Activated CD8-positive, alpha-beta memory T cell treated with anti-CD3 and anti-CD28 coated beads, Interleukin-2, amount 50 U/mL, for 4 hours (primary cell): ENCODE data around the gene KRTAP3-2.

Experiments
- DNase-seq: peaks from one replicate; pipeline ENCODE4 v3.0.0-alpha.2; 2020

KRTAP3-2 gene

DNA sequence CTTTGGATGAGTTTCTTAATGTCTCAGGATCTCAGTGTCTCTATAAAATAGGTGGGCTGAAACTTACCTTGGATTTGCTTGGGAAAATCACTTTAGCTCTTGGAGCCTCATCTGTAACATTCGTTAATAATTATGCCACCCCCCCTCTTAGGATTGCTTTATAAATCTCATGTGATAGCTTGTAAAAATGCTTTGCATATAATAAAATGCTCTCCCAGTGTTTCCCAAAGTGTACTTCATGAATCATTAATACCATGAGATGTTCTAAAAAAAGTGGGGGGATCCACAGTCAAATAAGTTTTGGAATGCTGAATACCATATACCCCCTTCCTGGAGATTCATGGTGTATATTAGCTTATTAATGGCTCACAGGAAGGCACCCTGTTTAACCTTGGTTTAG, 38.1 kb downstream of the KRTAP3-2 start:
- DNase-seq, result no peak

DNA sequence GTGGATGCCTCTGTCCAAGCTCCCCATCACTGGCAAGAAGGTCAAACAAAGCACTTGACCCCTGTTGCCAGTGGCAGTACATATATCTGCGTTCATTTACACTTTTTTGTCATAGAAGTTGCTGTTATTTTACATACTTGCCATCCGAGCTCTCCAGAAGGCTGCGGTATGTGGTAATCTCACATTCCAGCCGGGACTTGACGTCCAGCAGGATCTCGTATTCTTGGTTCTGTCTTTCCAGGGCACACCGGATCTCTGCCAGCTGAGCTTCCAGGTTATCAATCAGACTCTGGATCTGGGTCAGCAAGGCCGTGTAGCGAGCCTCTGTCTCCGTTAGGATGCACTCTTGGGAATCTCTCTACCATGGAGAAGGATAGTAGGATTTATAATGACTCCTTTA, 39.6 kb downstream of the KRTAP3-2 start:
- no peak for DNase-seq

DNA sequence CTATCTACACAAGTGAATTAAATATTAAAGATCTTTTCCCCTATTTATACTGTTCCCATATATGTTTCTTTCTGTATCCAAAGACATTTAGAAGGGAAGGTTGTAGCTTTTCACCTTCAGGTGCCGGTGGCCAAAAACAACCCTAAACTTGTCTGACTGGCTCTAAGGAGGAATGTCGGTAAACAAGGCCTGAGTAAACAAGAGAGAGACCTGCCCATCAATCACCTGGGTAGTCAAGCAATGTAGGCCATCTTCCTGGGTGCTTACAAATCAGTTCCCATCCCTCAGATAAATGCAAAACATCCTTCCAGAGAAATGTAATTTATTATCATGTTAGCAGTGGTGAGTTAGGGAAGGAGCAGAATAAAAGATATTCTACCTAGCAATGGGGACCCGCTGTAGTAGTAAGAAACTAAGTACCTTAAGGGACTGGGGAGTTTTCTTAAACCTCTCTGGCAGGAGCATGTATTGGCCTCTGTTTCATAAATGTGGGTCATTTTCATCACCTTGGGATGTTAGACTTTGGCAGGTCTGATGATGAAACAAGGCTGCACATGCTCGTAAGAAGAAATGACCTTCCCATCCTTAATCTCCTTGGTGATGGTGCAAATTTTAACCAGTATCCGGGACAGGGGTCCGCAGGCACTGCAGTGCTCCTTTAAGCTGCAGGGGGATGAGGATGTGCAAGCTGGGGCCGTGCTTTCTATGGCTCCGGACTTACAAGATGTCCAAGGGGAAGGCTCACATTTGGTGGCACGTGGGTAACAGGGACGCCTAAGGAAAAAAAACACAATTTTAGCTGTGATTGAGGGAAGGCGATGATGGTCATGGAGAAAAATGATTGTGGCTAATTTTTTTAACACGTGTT, 41.4 kb downstream of the KRTAP3-2 start:
- DNase-seq, result no peak

GRCh38 chr17:40956401-40957254, 43.1 kb downstream of the KRTAP3-2 start:
- no peak for DNase-seq

DNA sequence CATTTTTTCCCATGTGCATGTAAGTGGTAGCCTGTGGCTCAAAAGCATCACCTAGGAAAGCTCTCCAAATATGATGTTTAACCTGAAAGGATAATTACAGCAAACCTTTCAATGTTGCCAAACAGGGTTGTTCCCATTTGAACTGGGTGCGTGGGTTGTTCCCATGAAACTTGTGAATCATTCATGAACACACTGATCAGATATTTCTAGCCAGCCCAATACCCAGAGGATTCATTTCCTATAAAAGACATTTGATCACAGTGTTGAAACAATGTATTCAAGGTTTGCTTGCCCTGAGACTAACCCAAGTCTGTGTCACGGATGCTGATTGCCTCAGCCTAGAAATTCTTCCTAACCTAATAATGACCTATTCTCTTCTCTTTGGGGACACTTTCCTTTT, 45.8 kb downstream of the KRTAP3-2 start:
- DNase-seq, result no peak

DNA sequence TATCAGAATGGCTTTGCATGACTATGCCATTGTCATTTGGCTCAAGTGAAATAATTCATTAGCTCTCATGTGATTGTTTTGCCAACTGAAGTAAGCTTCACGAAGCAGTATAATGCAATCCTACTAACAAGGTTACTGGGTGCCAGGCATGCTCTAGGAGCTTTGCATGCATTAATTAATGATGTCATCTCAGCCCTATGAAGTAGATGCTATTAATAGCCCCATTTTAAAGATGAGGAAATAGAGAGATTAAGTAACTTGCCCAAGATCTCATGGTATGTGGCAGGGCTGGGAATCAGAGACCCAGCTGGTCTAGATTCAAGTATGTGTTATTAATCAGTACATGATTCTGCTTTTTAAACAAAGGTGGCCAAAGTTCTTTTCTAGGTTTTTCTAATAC, 47.0 kb downstream of the KRTAP3-2 start:
- no peak for DNase-seq

DNA sequence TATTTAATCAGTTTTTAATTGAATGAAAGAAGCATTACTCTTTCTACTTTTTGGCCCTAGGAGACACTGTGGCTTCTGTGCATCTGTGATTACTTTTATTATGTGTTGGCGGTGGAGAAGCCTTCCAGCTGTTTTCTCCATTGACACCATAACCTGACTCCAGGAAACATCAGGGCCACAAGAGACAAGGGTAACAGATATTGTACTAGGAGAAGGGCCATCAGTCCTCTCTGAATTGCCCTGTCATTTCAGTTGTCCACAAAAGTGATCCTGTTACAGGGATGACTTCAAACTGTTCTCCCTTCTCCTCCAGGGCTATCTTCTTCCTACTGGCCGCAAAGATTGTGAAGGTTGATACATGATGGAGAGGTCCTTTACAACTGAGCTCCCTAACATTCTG, 47.6 kb downstream of the KRTAP3-2 start:
- no peak for DNase-seq

DNA sequence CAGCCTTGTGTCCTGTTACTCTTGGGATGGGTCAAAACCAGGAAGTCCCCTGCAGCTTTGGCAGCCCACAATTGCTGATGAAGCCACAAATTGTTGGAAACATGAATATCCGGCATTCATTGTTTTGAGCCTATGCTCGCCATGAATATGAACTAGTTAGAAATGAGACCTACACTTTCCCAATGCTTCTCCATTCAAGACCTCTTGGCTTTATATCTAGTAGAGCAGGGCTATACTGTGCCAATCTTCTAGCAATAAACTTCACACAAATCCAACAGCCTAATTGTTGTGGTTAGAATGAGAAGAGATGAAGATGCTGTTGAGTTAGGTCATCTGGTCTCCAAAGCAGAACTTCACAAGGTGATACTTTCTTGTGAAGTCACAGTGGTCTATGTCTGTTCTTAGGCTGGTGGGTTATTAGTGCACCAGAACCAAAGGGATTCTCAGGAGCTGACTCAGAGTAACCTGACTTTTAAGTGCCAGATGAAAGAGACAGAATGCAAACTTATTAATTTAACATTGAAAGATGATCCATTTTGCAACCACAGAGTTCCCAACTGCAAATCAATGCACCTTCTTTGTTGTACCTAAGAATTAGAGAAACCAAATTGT, 48.6 kb downstream of the KRTAP3-2 start:
- no peak for DNase-seq

GRCh38 chr17:40950176-40950575, 49.5 kb downstream of the KRTAP3-2 start:
- no peak for DNase-seq

DNA sequence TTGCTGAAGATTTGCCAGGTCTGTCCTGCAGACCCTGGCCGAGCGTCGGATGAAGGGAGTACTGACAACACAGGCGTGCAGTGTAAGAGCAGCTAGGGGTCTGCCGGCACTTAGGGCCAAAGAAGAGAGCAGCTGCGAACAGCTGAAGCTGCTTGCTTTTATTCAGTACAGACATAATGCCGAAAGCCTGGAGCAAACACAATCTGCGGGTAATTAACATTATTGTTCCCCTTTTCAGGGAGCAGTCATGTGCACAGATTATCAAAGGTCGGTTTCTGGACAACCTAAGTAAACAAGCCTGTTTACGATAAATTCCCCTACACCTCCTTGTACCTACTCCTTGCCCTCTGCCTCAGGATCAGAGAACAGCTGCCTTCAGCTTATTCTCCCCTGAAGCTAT, 50.3 kb downstream of the KRTAP3-2 start:
- no peak for DNase-seq
